ENCODE results near the gene NFATC1.

Gene NFATC1

DNA sequence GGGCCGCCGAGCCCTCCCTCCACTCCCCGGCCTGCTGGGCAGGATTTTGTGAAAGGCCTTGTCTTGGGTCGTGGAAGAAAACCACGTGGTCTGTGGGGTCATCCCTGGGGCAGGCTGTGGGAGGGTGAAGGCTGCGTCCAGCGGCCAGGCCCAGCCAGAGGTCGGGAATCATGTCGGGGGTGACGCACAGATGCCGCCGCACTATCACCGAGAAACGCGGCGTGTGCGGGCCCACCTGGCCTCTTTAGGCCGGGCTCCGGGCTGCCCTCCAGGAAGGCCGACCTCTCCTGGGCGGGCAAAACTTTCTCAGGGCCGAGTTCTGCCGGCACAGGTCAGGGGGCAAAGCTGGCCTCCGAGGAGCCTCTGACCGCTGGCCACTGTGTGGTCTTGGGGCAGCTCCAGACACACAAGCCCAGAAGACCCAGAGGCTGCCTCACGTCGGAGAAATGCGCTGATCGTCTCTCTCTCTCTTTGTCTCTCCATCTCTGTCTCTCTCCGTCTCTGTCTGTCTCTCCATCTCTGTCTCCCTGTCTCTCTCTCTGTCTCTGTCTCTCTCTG lies 28.4 kb downstream of the NFATC1 start:
- no peaks in the 10 kb centered on the region for H3K36me3 ChIP-seq (ENCODE audit: control insufficient read depth, insufficient read depth, low read length)

DNA sequence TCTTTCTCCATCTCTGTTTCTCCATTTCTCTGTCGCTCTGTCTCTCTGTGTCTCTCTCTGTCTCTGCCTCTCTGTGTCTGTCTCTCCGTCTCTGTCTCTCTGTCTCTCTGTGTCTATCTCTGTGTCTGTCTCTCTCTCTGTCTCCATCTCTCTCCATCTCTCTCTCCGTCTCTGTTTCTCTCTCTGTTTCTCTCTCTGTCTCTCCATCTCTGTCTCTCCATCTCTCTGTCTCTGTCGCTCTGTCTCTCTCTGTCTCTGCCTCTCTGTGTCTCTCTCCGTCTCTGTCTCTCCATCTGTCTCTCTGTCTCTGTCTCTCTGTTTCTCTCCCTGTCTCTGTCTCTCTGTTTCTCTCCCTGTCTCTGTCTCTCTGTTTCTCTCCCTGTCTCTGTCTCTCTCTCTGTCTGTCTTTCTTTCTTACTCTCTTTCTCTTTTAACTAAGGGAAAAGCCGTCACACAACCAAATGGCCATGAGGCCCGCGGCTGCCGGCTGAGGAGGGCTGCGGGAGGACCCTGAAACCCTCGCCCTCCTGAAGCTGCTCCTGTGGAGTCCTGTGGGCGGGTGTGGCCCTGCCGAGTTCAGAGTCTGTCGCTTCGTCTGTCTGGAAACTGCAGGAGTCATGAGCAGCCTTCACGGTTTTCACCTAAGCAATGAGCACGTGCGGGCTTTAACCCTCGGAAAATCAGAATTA lies 29.3 kb downstream of the NFATC1 start:
- Histone ChIP-seq H3K27me3 (ENCODE audit: control insufficient read depth, insufficient read depth, low read length) (no peaks in the 10 kb centered on the region), H3K27ac (ENCODE audit: low read length) (no peak overlapping the region), H3K9me3 (ENCODE audit: control insufficient read depth, insufficient read depth, low read length) (no peaks in the 10 kb centered on the region), H3K4me1 (ENCODE audit: control insufficient read depth, insufficient read depth, low read length) (no peaks in the 10 kb centered on the region), H3K4me3 (ENCODE audit: low read length) (no peak overlapping the region), H3K36me3 (ENCODE audit: control insufficient read depth, insufficient read depth, low read length) (no peaks in the 10 kb centered on the region)
- DNase-seq (ENCODE audit: low read depth, low spot score), result no peak
- no CpG with 5 or more reads among the region's 19 CpGs for WGBS (ENCODE audit: insufficient coverage, insufficient read length)

More for the DNA sequence above, 28.4 kb downstream of the NFATC1 start:
- H3K4me3 ChIP-seq (ENCODE audit: low read length), result no peak overlapping the region
- no peak for DNase-seq (ENCODE audit: low read depth, low spot score)
- no peak overlapping the region for H3K27ac ChIP-seq (ENCODE audit: low read length)
- no peaks in the 10 kb centered on the region for H3K27me3 ChIP-seq (ENCODE audit: control insufficient read depth, insufficient read depth, low read length)
- no peaks in the 10 kb centered on the region for H3K4me1 ChIP-seq (ENCODE audit: control insufficient read depth, insufficient read depth, low read length)
- H3K9me3 ChIP-seq (ENCODE audit: control insufficient read depth, insufficient read depth, low read length), result no peaks in the 10 kb centered on the region
- WGBS (ENCODE audit: insufficient coverage, insufficient read length), result no CpG with 5 or more reads among the region's 30 CpGs

GRCh38 chr18:79425569-79425886 lies 29.8 kb downstream of the NFATC1 start:
- WGBS (ENCODE audit: insufficient coverage, insufficient read length), result no CpG with 5 or more reads among the region's 12 CpGs
- Histone ChIP-seq H3K27me3 (ENCODE audit: control insufficient read depth, insufficient read depth, low read length) (no peaks in the 10 kb centered on the region), H3K4me3 (ENCODE audit: low read length) (no peak overlapping the region), H3K27ac (ENCODE audit: low read length) (no peak overlapping the region), H3K36me3 (ENCODE audit: control insufficient read depth, insufficient read depth, low read length) (no peaks in the 10 kb centered on the region), H3K4me1 (ENCODE audit: control insufficient read depth, insufficient read depth, low read length) (no peaks in the 10 kb centered on the region), H3K9me3 (ENCODE audit: control insufficient read depth, insufficient read depth, low read length) (no peaks in the 10 kb centered on the region)
- DNase-seq (ENCODE audit: low read depth, low spot score), result no peak

DNA sequence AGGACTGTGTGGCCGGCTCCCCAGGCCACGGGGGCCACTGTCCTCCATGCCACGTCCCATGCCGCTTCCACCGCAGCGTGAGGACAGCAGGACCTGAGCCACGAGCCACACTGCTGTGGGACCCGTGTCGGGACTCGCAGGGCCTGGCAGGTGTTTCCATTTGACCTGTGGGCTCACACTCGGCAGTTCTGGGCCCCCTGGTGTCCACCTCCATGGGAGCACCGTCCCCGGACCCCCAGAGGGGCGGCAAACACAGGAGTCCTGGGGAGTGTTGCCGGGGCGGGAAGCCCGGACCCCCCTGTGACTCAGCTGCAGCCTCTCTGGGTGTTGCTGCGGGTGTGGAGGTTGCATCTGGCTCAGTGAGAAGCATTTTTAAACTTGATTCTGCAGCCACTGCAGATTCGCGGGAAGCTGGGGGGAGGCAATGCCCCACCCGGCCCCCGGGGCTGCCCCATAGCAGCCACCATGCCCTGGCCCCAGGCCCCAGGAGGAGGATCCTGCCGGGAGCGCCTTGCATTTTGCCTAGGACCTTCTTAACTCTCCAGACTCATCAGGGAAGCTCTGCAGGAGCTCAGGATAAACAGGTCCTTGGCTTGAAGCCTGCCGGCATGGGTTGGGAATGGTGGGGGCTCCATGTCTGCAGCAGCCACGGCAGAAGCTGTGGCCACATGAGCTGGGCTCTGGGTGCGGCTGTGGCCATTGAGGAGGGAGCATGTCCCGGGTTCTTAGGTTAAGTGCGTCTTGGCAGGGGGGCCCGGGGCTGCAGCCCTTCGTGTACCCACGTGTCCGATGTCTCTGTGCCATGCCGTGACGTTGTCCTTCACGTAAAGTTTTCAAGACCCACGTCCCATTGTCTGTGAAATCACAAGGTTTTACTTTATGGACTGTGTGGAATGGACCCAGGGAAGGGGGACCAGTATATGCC lies 30.9 kb downstream of the NFATC1 start:
- Histone ChIP-seq H3K9me3 (ENCODE audit: control insufficient read depth, insufficient read depth, low read length) (no peaks in the 10 kb centered on the region), H3K36me3 (ENCODE audit: control insufficient read depth, insufficient read depth, low read length) (no peaks in the 10 kb centered on the region), H3K27ac (ENCODE audit: low read length) (no peak overlapping the region), H3K4me3 (ENCODE audit: low read length) (no peak overlapping the region), H3K4me1 (ENCODE audit: control insufficient read depth, insufficient read depth, low read length) (no peaks in the 10 kb centered on the region), H3K27me3 (ENCODE audit: control insufficient read depth, insufficient read depth, low read length) (no peaks in the 10 kb centered on the region)
- no peak for DNase-seq (ENCODE audit: low read depth, low spot score)
- WGBS (ENCODE audit: insufficient coverage, insufficient read length), result no CpG with 5 or more reads among the region's 37 CpGs

DNA sequence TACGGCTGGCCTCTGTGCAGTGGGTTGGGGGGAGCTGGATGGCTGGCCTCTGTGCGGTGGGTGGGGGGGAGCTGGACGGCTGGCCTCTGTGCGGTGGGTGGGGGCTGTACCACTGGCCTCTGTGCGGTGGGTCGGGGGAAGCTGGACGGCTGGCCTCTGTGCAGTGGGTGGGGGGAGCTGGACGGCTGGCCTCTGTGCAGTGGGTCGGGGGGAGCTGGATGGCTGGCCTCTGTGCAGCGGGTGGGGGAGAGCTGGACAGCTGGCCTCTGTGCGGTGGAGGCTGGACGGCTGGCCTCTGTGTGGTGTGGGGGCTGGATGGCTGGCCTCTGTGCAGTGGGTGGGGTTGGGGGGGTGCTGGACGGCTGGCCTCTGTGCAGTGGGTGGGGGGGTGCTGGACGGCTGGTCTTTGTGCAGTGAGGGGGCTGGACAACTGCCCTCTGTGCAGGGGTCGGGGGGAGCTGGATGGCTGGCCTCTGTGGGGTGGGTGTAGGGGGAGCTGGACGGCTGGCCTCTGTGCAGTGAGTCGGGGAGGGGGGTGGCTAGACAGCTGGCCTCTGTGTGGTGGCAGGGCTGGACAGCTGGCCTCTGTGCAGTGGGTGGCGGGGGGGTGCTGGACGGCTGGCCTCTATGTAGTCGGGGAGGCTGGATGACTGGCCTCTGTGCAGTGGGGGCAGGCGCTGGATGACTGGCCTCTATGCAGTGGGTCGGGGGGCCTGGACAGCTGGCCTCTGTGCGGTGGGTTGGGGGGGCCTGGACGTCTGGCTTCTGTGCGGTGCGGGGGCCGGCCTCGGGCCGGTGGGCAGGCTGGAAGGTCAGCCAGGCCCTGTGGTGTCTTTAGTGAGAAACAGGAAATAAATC lies 31.9 kb downstream of the NFATC1 start:
- Histone ChIP-seq H3K4me3 (ENCODE audit: low read length) (no peak overlapping the region), H3K36me3 (ENCODE audit: control insufficient read depth, insufficient read depth, low read length) (no peaks in the 10 kb centered on the region), H3K4me1 (ENCODE audit: control insufficient read depth, insufficient read depth, low read length) (no peaks in the 10 kb centered on the region), H3K27ac (ENCODE audit: low read length) (no peak overlapping the region), H3K27me3 (ENCODE audit: control insufficient read depth, insufficient read depth, low read length) (no peaks in the 10 kb centered on the region), H3K9me3 (ENCODE audit: control insufficient read depth, insufficient read depth, low read length) (no peaks in the 10 kb centered on the region)
- no CpG with 5 or more reads among the region's 29 CpGs for WGBS (ENCODE audit: insufficient coverage, insufficient read length)
- DNase-seq (ENCODE audit: low read depth, low spot score), result no peak

DNA sequence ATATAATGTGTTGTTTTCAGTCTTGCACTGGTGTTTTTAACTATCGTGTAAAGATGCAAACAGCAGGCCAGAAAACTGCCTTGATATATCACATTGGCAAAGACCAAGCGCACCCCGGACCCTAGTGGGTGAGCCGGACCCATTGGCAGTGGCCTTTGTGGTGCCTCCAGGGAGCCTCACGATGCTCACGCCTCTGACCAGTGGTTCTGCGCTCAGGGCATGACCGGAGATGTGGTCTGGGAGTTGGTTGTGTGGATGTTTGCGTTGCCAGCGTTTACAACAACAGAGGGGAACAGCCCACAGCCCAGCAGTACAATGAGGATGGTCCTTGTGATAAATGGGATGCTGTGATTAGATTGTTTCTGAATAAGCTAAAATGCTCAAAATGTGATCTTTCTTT lies 32.6 kb downstream of the NFATC1 start:
- DNase-seq (ENCODE audit: low read depth, low spot score), result no peak
- Histone ChIP-seq H3K27ac (ENCODE audit: low read length) (no peak overlapping the region), H3K9me3 (ENCODE audit: control insufficient read depth, insufficient read depth, low read length) (no peaks in the 10 kb centered on the region), H3K4me1 (ENCODE audit: control insufficient read depth, insufficient read depth, low read length) (no peaks in the 10 kb centered on the region), H3K4me3 (ENCODE audit: low read length) (no peak overlapping the region), H3K36me3 (ENCODE audit: control insufficient read depth, insufficient read depth, low read length) (no peaks in the 10 kb centered on the region), H3K27me3 (ENCODE audit: control insufficient read depth, insufficient read depth, low read length) (no peaks in the 10 kb centered on the region)
- 100% methylated on average over 1 of the region's 10 CpGs for WGBS (ENCODE audit: insufficient coverage, insufficient read length)

DNA sequence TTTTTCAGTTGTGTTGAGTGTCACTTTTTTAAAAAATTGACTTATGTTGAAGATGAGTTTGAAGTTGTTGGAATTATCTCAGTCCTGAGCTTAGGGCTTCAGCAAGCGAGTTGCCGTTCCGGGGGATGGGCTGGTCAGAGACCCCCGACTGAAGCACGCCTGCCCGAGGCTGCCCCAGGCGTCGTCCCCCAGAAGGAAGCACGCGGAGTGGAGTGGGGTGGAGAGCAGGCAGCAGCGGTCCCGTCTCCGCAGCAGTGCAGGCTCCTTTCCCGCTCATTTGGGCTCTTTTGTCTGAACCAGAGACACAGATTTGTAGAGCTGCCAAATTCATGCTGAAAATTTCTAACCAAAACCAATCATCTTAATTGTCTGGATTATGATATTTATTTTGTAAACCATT lies 33.7 kb downstream of the NFATC1 start:
- Histone ChIP-seq H3K27ac (ENCODE audit: low read length) (no peak overlapping the region), H3K27me3 (ENCODE audit: control insufficient read depth, insufficient read depth, low read length) (no peaks in the 10 kb centered on the region), H3K36me3 (ENCODE audit: control insufficient read depth, insufficient read depth, low read length) (peaks cover 3% of the 10 kb centered on the region; the same call in 1 of the 2 replicates), H3K9me3 (ENCODE audit: control insufficient read depth, insufficient read depth, low read length) (no peaks in the 10 kb centered on the region), H3K4me1 (ENCODE audit: control insufficient read depth, insufficient read depth, low read length) (no peaks in the 10 kb centered on the region), H3K4me3 (ENCODE audit: low read length) (no peak overlapping the region)
- no CpG with 5 or more reads among the region's 14 CpGs for WGBS (ENCODE audit: insufficient coverage, insufficient read length)
- DNase-seq (ENCODE audit: low read depth, low spot score), result no peak

- Histone ChIP-seq H3K4me3 (ENCODE audit: low read length) (no peak overlapping the region), H3K36me3 (ENCODE audit: control insufficient read depth, insufficient read depth, low read length) (peaks cover 3% of the 10 kb centered on the region; the same call in 1 of the 2 replicates), H3K27me3 (ENCODE audit: control insufficient read depth, insufficient read depth, low read length) (no peaks in the 10 kb centered on the region), H3K4me1 (ENCODE audit: control insufficient read depth, insufficient read depth, low read length) (no peaks in the 10 kb centered on the region), H3K27ac (ENCODE audit: low read length) (no peak overlapping the region), H3K9me3 (ENCODE audit: control insufficient read depth, insufficient read depth, low read length) (no peaks in the 10 kb centered on the region)
- no CpG with 5 or more reads among the region's 27 CpGs for WGBS (ENCODE audit: insufficient coverage, insufficient read length)
- no peak for DNase-seq (ENCODE audit: low read depth, low spot score)
Measured at GRCh38 chr18:79429785-79430281, 34.1 kb downstream of the NFATC1 start.

DNA sequence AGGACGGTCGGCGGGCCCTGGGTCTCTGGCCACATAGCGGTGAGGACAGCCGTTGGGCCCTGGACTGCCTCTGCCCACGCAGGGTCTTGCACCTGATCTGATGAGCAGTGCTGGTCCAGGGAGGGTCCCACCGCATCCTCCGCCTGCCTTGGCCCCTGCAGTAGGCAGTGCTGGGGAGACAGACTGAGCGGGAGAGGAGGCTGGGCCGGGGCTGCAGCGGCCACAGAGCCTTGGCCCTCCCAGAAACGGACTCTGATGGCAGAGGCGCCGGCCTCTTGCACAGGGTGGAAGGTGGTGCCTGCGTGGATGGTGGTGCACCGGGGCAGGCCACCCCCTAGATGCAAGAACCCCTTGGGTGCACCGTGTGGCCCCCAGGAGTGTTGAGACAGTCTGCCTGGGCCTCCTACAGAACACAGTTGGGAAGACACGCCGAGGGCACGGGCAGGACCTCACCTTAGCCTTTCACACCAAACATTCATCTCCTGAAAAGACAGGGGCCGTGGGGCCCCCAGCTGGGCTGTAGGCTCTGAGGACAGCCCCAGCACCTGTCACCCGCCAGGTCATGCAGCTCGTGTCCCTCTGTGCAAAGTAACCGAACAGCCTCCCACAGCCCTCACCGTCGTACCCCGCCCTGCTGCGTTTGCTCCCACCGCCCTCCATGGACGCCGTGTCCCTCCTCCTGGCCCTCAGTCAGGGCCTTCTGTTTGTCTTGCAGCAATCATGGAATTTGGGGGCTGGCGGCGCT lies 36.8 kb downstream of the NFATC1 start:
- no peaks in the 10 kb centered on the region for H3K27me3 ChIP-seq (ENCODE audit: control insufficient read depth, insufficient read depth, low read length)
- no peak overlapping the region for H3K4me3 ChIP-seq (ENCODE audit: low read length)
- peaks cover 3% of the 10 kb centered on the region; the same call in 1 of the 2 replicates for H3K36me3 ChIP-seq (ENCODE audit: control insufficient read depth, insufficient read depth, low read length)
- no peak overlapping the region for H3K27ac ChIP-seq (ENCODE audit: low read length)
- DNase-seq (ENCODE audit: low read depth, low spot score), result no peak
- no peaks in the 10 kb centered on the region for H3K9me3 ChIP-seq (ENCODE audit: control insufficient read depth, insufficient read depth, low read length)
- WGBS (ENCODE audit: insufficient coverage, insufficient read length), result no CpG with 5 or more reads among the region's 33 CpGs
- H3K4me1 ChIP-seq (ENCODE audit: control insufficient read depth, insufficient read depth, low read length), result no peaks in the 10 kb centered on the region
